GM18507 (cell line): ENCODE data around the gene ZNF609.
A peak's percentile ranks its signal among the peaks of the same experiment; 100 is the strongest.
"Not testable (repeated sequence)": the region's sequence is repeated elsewhere in the genome, so short reads cannot be mapped to it uniquely, and the experiment has no call there.

Experiments
- DNase-seq: peaks from one replicate; pipeline ENCODE4 v3.0.0; 2011; ENCODE audit warnings: low read depth; ENCODE audit not compliant: insufficient read length; ENCODE audit errors: extremely low spot score
- FAIRE-seq: peaks from 2 replicates; lab custom pipeline; 2011; peaks lifted over from hg19 to GRCh38; lab: Jason Lieb, UNC

ZNF609 gene

GRCh38 chr15:64634576-64635498 is 174.5 kb downstream of the ZNF609 start:
- FAIRE-seq (no peak), DNase-seq (no peak)

- DNase-seq (no peak), FAIRE-seq (no peak)
Observed at GRCh38 chr15:64635499-64636495, 175.4 kb downstream of the ZNF609 start.

- FAIRE-seq (no peak), DNase-seq (no peak)
Observed at GRCh38 chr15:64636556-64636955, 176.2 kb downstream of the ZNF609 start.

- DNase-seq: no peak
- FAIRE-seq: no peak
Observed at GRCh38 chr15:64637412-64637811, 177.0 kb downstream of the ZNF609 start.

- DNase-seq, FAIRE-seq: not testable (repeated sequence)
Observed at GRCh38 chr15:64639744-64640143, 179.4 kb downstream of the ZNF609 start.

GRCh38 chr15:64640146-64640871 is 179.9 kb downstream of the ZNF609 start:
- DNase-seq (no peak), FAIRE-seq (peak; percentile 15)

GRCh38 chr15:64642875-64643274 is 182.5 kb downstream of the ZNF609 start:
- DNase-seq (no peak), FAIRE-seq (no peak)

- no peak for FAIRE-seq
- DNase-seq: no peak
Observed at GRCh38 chr15:64643685-64644084, 183.3 kb downstream of the ZNF609 start.

- not testable (repeated sequence) for DNase-seq
Observed at GRCh38 chr15:64644811-64645210, 184.4 kb downstream of the ZNF609 start.

GRCh38 chr15:64645995-64646394 is 185.6 kb downstream of the ZNF609 start:
- DNase-seq: no peak

More at GRCh38 chr15:64644811-64645210, 184.4 kb downstream of the ZNF609 start:
- FAIRE-seq: not testable (repeated sequence)

GRCh38 chr15:64647367-64647766 is 187.0 kb downstream of the ZNF609 start:
- DNase-seq (no peak), FAIRE-seq (no peak)

More at GRCh38 chr15:64645995-64646394, 185.6 kb downstream of the ZNF609 start:
- peak; percentile 12 for FAIRE-seq

- FAIRE-seq (no peak), DNase-seq (no peak)
Observed at GRCh38 chr15:64650552-64650951, 190.2 kb downstream of the ZNF609 start.

GRCh38 chr15:64651601-64652191 is 191.3 kb downstream of the ZNF609 start:
- DNase-seq: peak; percentile 36
- FAIRE-seq: peak; percentile 90

- DNase-seq: no peak
- FAIRE-seq: peak; percentile 33
Observed at GRCh38 chr15:64653757-64654156, 193.4 kb downstream of the ZNF609 start.

- FAIRE-seq: no peak
- DNase-seq: no peak
Observed at GRCh38 chr15:64656508-64656907, 196.1 kb downstream of the ZNF609 start.

- DNase-seq: peak; percentile 40
- peak; percentile 80 for FAIRE-seq
Observed at GRCh38 chr15:64665179-64665578, 204.8 kb downstream of the ZNF609 start.

- DNase-seq: no peak
- no peak for FAIRE-seq
Observed at GRCh38 chr15:64667736-64668161, 207.4 kb downstream of the ZNF609 start.

- no peak for FAIRE-seq
- no peak for DNase-seq
Observed at GRCh38 chr15:64673866-64674265, 213.5 kb downstream of the ZNF609 start.
